ENCODE data around the gene CSNK2A3. TPM values are rescaled to one million over a fixed set of nuclear protein-coding genes. Genes with fewer than 3 reads are reported as not detected.
"Not testable (repeated sequence)": the region's sequence is repeated elsewhere in the genome, so short reads cannot be mapped to it uniquely, and the experiment has no call there.

The CSNK2A3 gene
- total RNA-seq, 2 experiments from 2014 or later = 0.27 to 0.28 TPM

GRCh38 chr11:11356842-11357241 is 3.8 kb upstream of the CSNK2A3 start:
- CTCF ChIA-PET = no interaction called here
- no peak overlapping the region for H3K27ac ChIP-seq (ENCODE audit: low read depth in 1 of 2, low read length in 2 of 2)
- DNase-seq = no peak
- POLR2A ChIA-PET = no interaction called here
- Mint-ChIP-seq H3K9me3 (peaks cover 2% of the 10 kb centered on the region), H3K36me3 (ENCODE audit: low read depth) (no peaks in the 10 kb centered on the region), H3K4me3 (no peak overlapping the region), H3K27ac (no peak overlapping the region), H3K27me3 (peaks cover 12% of the 10 kb centered on the region), H3K4me1 (ENCODE audit: low read depth) (no peaks in the 10 kb centered on the region)
- no peaks in the 10 kb centered on the region for H3K27me3 ChIP-seq (ENCODE audit: control insufficient read depth in 1 of 2, insufficient read depth in 2 of 2, low read length in 2 of 2)
- H3K36me3 ChIP-seq (ENCODE audit: insufficient read depth, low read length) = no peaks in the 10 kb centered on the region
- H3K9me3 ChIP-seq (ENCODE audit: control insufficient read depth in 1 of 2, insufficient read depth in 1 of 2, low read length in 2 of 2) = no peaks in the 10 kb centered on the region
- ATAC-seq (ENCODE audit: poor library complexity) = no peak
- TF ChIP-seq CTCF (IDR thresholded peaks at IDR 0.05) = no peak
- intact Hi-C loops (cut with DNase I, micrococcal nuclease) = no loop called here
- H3K4me3 ChIP-seq (ENCODE audit: low read length) = no peak overlapping the region
- no peaks in the 10 kb centered on the region for H3K4me1 ChIP-seq (ENCODE audit: insufficient read depth, low read length)

DNA sequence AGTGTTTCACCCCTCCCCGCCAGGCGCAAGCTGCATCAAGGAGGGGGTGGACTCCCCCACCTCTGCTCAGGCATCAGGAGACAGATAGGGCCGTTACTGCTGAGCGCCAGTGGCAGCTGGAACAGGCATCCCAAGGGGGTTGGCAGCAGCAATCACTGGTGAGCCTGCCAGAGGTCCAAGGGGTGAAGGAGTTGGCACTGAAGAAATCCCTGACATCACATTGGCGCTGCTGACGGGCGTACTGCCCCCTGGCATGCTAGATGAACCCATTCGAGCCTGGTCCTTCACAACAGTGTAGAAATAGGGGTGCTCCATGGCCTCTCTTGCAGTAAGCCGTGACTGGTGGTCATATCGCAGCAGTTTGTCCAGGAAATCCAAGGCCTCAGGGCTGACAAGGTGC is 1.2 kb downstream of the CSNK2A3 start:
- ATAC-seq (ENCODE audit: poor library complexity); H3K4me3 Mint-ChIP-seq; H3K27me3 ChIP-seq (ENCODE audit: control insufficient read depth in 1 of 2, insufficient read depth in 2 of 2, low read length in 2 of 2); POLR2A ChIA-PET; DNase-seq; H3K9me3 Mint-ChIP-seq; H3K4me1 Mint-ChIP-seq (ENCODE audit: low read depth); H3K4me3 ChIP-seq (ENCODE audit: low read length); intact Hi-C loops (cut with DNase I, micrococcal nuclease); H3K27ac ChIP-seq (ENCODE audit: low read depth in 1 of 2, low read length in 2 of 2); H3K4me1 ChIP-seq (ENCODE audit: insufficient read depth, low read length); H3K36me3 ChIP-seq (ENCODE audit: insufficient read depth, low read length); H3K27ac Mint-ChIP-seq; H3K36me3 Mint-ChIP-seq (ENCODE audit: low read depth); CTCF ChIA-PET; H3K9me3 ChIP-seq (ENCODE audit: control insufficient read depth in 1 of 2, insufficient read depth in 1 of 2, low read length in 2 of 2): not testable (repeated sequence)
- H3K27me3 Mint-ChIP-seq = peaks cover 25% of the 10 kb centered on the region

DNA sequence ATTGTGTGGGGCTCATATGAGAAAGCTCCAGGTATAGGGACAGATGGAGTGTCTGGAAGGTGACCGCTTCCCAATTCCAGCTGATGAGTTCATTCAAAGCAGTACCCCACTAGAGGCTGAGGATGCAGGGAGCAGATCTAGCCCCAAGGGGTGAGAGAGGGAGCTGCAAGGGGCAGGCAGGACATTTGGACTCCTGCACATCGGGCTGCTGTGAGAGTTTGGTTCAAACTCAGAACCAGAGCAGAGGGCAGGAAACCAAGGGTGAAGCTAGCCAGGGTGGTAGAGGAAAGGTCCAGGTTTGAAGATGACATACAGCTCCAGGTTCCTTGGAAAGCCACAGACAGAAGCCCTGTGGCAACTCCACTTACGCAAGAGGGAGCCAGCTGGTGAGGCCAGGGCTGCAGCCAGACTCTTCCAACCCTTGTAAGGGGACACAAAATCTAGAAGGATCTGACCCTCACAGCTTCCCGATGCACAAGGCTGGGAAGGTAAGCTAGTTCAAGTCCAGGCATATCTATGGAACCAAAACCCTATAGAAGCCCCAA is 1.9 kb downstream of the CSNK2A3 start:
- Mint-ChIP-seq H3K27ac (no peak overlapping the region), H3K9me3 (no peaks in the 10 kb centered on the region), H3K36me3 (ENCODE audit: low read depth) (no peaks in the 10 kb centered on the region), H3K4me3 (no peak overlapping the region), H3K27me3 (peaks cover 20% of the 10 kb centered on the region), H3K4me1 (ENCODE audit: low read depth) (no peaks in the 10 kb centered on the region)
- TF ChIP-seq CTCF (IDR thresholded peaks at IDR 0.05) = no peak
- H3K9me3 ChIP-seq (ENCODE audit: control insufficient read depth in 1 of 2, insufficient read depth in 1 of 2, low read length in 2 of 2) = no peaks in the 10 kb centered on the region
- ATAC-seq (ENCODE audit: poor library complexity) = no peak
- no peak overlapping the region for H3K27ac ChIP-seq (ENCODE audit: low read depth in 1 of 2, low read length in 2 of 2)
- no peaks in the 10 kb centered on the region for H3K36me3 ChIP-seq (ENCODE audit: insufficient read depth, low read length)
- H3K4me1 ChIP-seq (ENCODE audit: insufficient read depth, low read length) = no peaks in the 10 kb centered on the region
- CTCF ChIA-PET = interaction anchor here (0.6 kb wide), 1 partner anchor 250 kb away, joined by 3 read pairs; no protein-coding TSS in a partner anchor
- intact Hi-C loops (cut with DNase I, micrococcal nuclease) = no loop called here
- DNase-seq = no peak
- H3K4me3 ChIP-seq (ENCODE audit: low read length) = no peak overlapping the region
- H3K27me3 ChIP-seq (ENCODE audit: control insufficient read depth in 1 of 2, insufficient read depth in 2 of 2, low read length in 2 of 2) = no peaks in the 10 kb centered on the region
- POLR2A ChIA-PET = no interaction called here

GRCh38 chr11:11349870-11350337 is 3.1 kb downstream of the CSNK2A3 start:
- Histone ChIP-seq H3K27me3 (ENCODE audit: control insufficient read depth in 1 of 2, insufficient read depth in 2 of 2, low read length in 2 of 2) (no peaks in the 10 kb centered on the region), H3K9me3 (ENCODE audit: control insufficient read depth in 1 of 2, insufficient read depth in 1 of 2, low read length in 2 of 2) (no peaks in the 10 kb centered on the region), H3K4me1 (ENCODE audit: insufficient read depth, low read length) (no peaks in the 10 kb centered on the region), H3K4me3 (ENCODE audit: low read length) (no peak overlapping the region), H3K27ac (ENCODE audit: low read depth in 1 of 2, low read length in 2 of 2) (no peak overlapping the region), H3K36me3 (ENCODE audit: insufficient read depth, low read length) (no peaks in the 10 kb centered on the region)
- DNase-seq = no peak
- no peaks in the 10 kb centered on the region for H3K9me3 Mint-ChIP-seq
- H3K36me3 Mint-ChIP-seq (ENCODE audit: low read depth) = no peaks in the 10 kb centered on the region
- no peak for ATAC-seq (ENCODE audit: poor library complexity)
- H3K27ac Mint-ChIP-seq = no peak overlapping the region
- peaks cover 22% of the 10 kb centered on the region for H3K27me3 Mint-ChIP-seq
- CTCF ChIA-PET = no interaction called here
- no peaks in the 10 kb centered on the region for H3K4me1 Mint-ChIP-seq (ENCODE audit: low read depth)
- intact Hi-C loops (cut with DNase I, micrococcal nuclease) = no loop called here
- H3K4me3 Mint-ChIP-seq = no peak overlapping the region
- no peak for TF ChIP-seq CTCF (IDR thresholded peaks at IDR 0.05)
- POLR2A ChIA-PET = no interaction called here

Measured in CD4-positive, alpha-beta T cell (primary cell).